Skeletal muscle tissue (tissue), 4 donors: ENCODE data around the gene ZC3H10. TPM values are rescaled to one million over a fixed set of nuclear protein-coding genes. Genes with fewer than 3 reads are reported as not detected.

Experiments used
- H3K27ac ChIP-seq: one replicate; pipeline ENCODE4 v1.7.0; 2013; ENCODE audit warnings: mild to moderate bottlenecking, low read depth, low read length, inconsistent platforms
- H3K27me3 ChIP-seq, 3 donors: one replicate each; pipeline ENCODE4 v1.7.0; 2013; ENCODE audit warnings: low read length in 3 of 3; ENCODE audit not compliant: control insufficient read depth in 3 of 3, insufficient read depth in 3 of 3
- H3K36me3 ChIP-seq, 3 donors: one replicate each; pipeline ENCODE4 v1.7.0; 2013; ENCODE audit warnings: low read length in 3 of 3; ENCODE audit not compliant: control insufficient read depth in 3 of 3, insufficient read depth in 3 of 3
- H3K4me1 ChIP-seq, 3 donors: one replicate each; pipeline ENCODE4 v1.7.0; 2013; ENCODE audit warnings: low read length in 3 of 3, mild to moderate bottlenecking in 3 of 3; ENCODE audit not compliant: control insufficient read depth in 3 of 3, insufficient read depth in 3 of 3
- H3K4me3 ChIP-seq, 3 donors: one replicate each; pipeline ENCODE4 v1.7.0; 2013; ENCODE audit warnings: low read length in 3 of 3
- H3K9ac ChIP-seq, 3 donors: one replicate each; pipeline ENCODE4 v1.7.0; 2013; ENCODE audit warnings: low read length in 3 of 3, mild to moderate bottlenecking in 3 of 3, moderate library complexity in 2 of 3, low read depth in 1 of 3
- H3K9me3 ChIP-seq, 3 donors: one replicate each; pipeline ENCODE4 v1.7.0; 2013; ENCODE audit warnings: low read length in 3 of 3; ENCODE audit not compliant: control insufficient read depth in 3 of 3
- total RNA-seq: library from RNA; depleted of rRNA; stranded (reverse); fragments of >200 nt; gene quantifications from one replicate; pipeline ENCODE4 v1.2.3, GENCODE V29; 2014
- donor health status: Osteomylitis.

Gene ZC3H10
- total RNA-seq, 1 donor from 2014 or later: 5.7 TPM

GRCh38 chr12:56101045-56101444 lies 17.0 kb upstream of the ZC3H10 start:
- Histone ChIP-seq H3K9me3 (no peaks in the 10 kb centered on the region), H3K27me3 (no peaks in the 10 kb centered on the region), H3K4me1 (peaks cover 16 to 28% (median 22%) of the 10 kb centered on the region in 3 donors), H3K36me3 (peaks cover 0 to 3% (median 0%) of the 10 kb centered on the region in 3 donors), H3K9ac (no peak overlapping the region), H3K27ac (no peak overlapping the region), H3K4me3 (no peak overlapping the region)

GRCh38 chr12:56102683-56103065 lies 15.4 kb upstream of the ZC3H10 start:
- Histone ChIP-seq H3K9me3 (no peaks in the 10 kb centered on the region), H3K4me3 (no peak overlapping the region), H3K4me1 (peaks cover 16 to 32% (median 23%) of the 10 kb centered on the region in 3 donors), H3K9ac (no peak overlapping the region), H3K36me3 (peaks cover 7 to 13% (median 11%) of the 10 kb centered on the region in 3 donors), H3K27ac (no peak overlapping the region), H3K27me3 (no peaks in the 10 kb centered on the region)

- H3K4me3 ChIP-seq: peak overlapping the region; percentile 68 to 97 (median 95)
- H3K27ac ChIP-seq: peak overlapping the region; percentile 87
- H3K9me3 ChIP-seq: no peaks in the 10 kb centered on the region
- peaks cover 10 to 18% (median 16%) of the 10 kb centered on the region in 3 donors for H3K36me3 ChIP-seq
- H3K9ac ChIP-seq: peak overlapping the region; percentile 82 to 98 (median 96)
- H3K4me1 ChIP-seq: peaks cover 16 to 32% (median 23%) of the 10 kb centered on the region in 3 donors
- H3K27me3 ChIP-seq: no peaks in the 10 kb centered on the region
Observed at GRCh38 chr12:56103066-56103711, 14.9 kb upstream of the ZC3H10 start.

- H3K27me3 ChIP-seq: no peaks in the 10 kb centered on the region
- peak overlapping the region; percentile 68 to 97 (median 95) for H3K4me3 ChIP-seq
- H3K4me1 ChIP-seq: peaks cover 16 to 32% (median 23%) of the 10 kb centered on the region in 3 donors
- peak overlapping the region; percentile 87 for H3K27ac ChIP-seq
- H3K9me3 ChIP-seq: no peaks in the 10 kb centered on the region
- peak overlapping the region; percentile 82 to 98 (median 96) for H3K9ac ChIP-seq
- peaks cover 10 to 24% (median 20%) of the 10 kb centered on the region in 3 donors for H3K36me3 ChIP-seq
Observed at GRCh38 chr12:56103823-56104108, 14.3 kb upstream of the ZC3H10 start.

- peaks cover 16 to 32% (median 23%) of the 10 kb centered on the region in 3 donors for H3K4me1 ChIP-seq
- H3K27me3 ChIP-seq: no peaks in the 10 kb centered on the region
- H3K27ac ChIP-seq: peak within 1 kb of the TSS; percentile 87
- peak within 1 kb of the TSS; percentile 91 to 98 (median 96) for H3K9ac ChIP-seq
- no peaks in the 10 kb centered on the region for H3K9me3 ChIP-seq
- H3K4me3 ChIP-seq: peak within 1 kb of the TSS; percentile 68 to 97 (median 95)
- peaks cover 12 to 27% (median 23%) of the 10 kb centered on the region in 3 donors for H3K36me3 ChIP-seq
Observed at GRCh38 chr12:56104109-56104814, 13.8 kb upstream of the ZC3H10 start, which contains the start of gene PA2G4. Gene PA2G4 (plus strand): TSS chr12:56104559. CDS start chr12:56104738, 179 bp downstream.

GRCh38 chr12:56104815-56105608 lies 13.1 kb upstream of the ZC3H10 start:
- peaks cover 16 to 32% (median 23%) of the 10 kb centered on the region in 3 donors for H3K4me1 ChIP-seq
- peak overlapping the region; percentile 68 to 97 (median 95) for H3K4me3 ChIP-seq
- no peaks in the 10 kb centered on the region for H3K27me3 ChIP-seq
- H3K36me3 ChIP-seq: peaks cover 19 to 35% (median 29%) of the 10 kb centered on the region in 3 donors
- H3K9ac ChIP-seq: peak overlapping the region; percentile 91 to 98 (median 96)
- H3K27ac ChIP-seq: peak overlapping the region; percentile 87
- H3K9me3 ChIP-seq: no peaks in the 10 kb centered on the region

GRCh38 chr12:56105609-56105902 lies 12.5 kb upstream of the ZC3H10 start:
- Histone ChIP-seq H3K4me3 (peak overlapping the region; percentile 68 to 97 (median 95)), H3K27me3 (no peaks in the 10 kb centered on the region), H3K4me1 (peaks cover 16 to 32% (median 23%) of the 10 kb centered on the region in 3 donors), H3K9ac (peak overlapping the region; percentile 91 to 98 (median 96)), H3K9me3 (no peaks in the 10 kb centered on the region), H3K27ac (no peak overlapping the region), H3K36me3 (peaks cover 23 to 40% (median 34%) of the 10 kb centered on the region in 3 donors)

GRCh38 chr12:56107242-56107641 lies 10.8 kb upstream of the ZC3H10 start:
- Histone ChIP-seq H3K36me3 (peaks cover 36 to 52% (median 48%) of the 10 kb centered on the region in 3 donors), H3K27me3 (no peaks in the 10 kb centered on the region), H3K9me3 (no peaks in the 10 kb centered on the region), H3K4me3 (no peak overlapping the region), H3K9ac (no peak overlapping the region), H3K4me1 (peaks cover 16 to 32% (median 23%) of the 10 kb centered on the region in 3 donors), H3K27ac (no peak overlapping the region)

- H3K4me3 ChIP-seq: no peak overlapping the region
- H3K9ac ChIP-seq: no peak overlapping the region
- H3K36me3 ChIP-seq: peaks cover 38 to 71% (median 62%) of the 10 kb centered on the region in 3 donors
- H3K27ac ChIP-seq: no peak overlapping the region
- H3K9me3 ChIP-seq: no peaks in the 10 kb centered on the region
- H3K27me3 ChIP-seq: no peaks in the 10 kb centered on the region
- H3K4me1 ChIP-seq: peaks cover 3 to 11% (median 10%) of the 10 kb centered on the region in 3 donors
Observed at GRCh38 chr12:56110571-56110970, 7.5 kb upstream of the ZC3H10 start.
